ENCODE data around the gene ZNF723.
"Not testable (repeated sequence)": the region's sequence is repeated elsewhere in the genome, so short reads cannot be mapped to it uniquely, and the experiment has no call there.

The ZNF723 gene

DNA sequence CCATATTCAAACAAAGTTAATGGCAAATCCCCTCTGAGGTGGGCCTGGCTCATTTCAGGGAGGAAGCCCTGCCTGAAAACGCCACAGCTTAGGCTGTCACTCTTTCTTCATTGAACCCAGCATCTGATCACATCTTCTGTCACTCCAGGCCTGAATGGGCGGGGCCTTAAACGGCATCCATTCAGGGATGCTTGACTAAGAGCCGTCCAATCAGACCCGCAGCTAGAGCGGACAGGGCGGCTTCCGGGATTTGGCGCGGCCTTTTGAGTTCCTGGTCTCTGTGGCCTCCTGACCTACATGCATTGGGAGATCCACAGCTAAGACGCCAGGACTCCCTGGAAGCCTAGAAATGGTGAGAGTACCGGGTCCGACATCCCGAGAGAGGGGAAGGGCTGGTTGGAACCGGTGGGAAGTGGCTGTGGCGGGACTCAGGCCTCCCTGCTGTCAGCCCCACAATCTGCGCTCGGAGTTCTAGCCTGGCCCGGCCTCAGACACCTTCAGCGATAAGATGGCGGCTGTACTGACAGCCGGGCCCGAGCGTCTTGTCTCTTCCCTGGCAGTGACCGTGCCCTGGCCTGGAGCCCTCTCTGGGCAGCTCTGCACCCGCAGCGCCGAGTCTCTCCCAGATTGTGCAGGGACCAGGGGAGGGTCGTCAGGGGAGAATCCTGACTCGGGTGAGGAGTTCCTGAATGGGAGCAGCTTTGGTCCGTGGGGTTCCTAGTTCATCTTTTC is at the start of gene ZNF723:
Gene ZNF723 (plus strand): TSS at position 261 of the 732 bp plus-strand sequence. CDS start 89 bp downstream, at position 350.
- H3K27ac ChIP-seq (ENCODE audit: low read length): no peak within 1 kb of the TSS
- H3K4me1 ChIP-seq (ENCODE audit: control insufficient read depth in 1 of 2, insufficient read depth in 2 of 2, low read length in 2 of 2): no peaks in the 10 kb centered on the region
- peak within 1 kb of the TSS in 1 of 2 donors; percentile 28 for H3K4me3 ChIP-seq (ENCODE audit: low read depth in 1 of 2, low read length in 2 of 2)
- H3K9me3 ChIP-seq (ENCODE audit: control insufficient read depth in 1 of 2, low read length in 2 of 2): peaks cover 0 to 16% of the 10 kb centered on the region in 2 donors
- H3K36me3 ChIP-seq (ENCODE audit: control insufficient read depth in 1 of 2, insufficient read depth in 2 of 2, low read length in 2 of 2): no peaks in the 10 kb centered on the region
- no peaks in the 10 kb centered on the region for H3K27me3 ChIP-seq (ENCODE audit: low read depth, low read length)

- Histone ChIP-seq H3K36me3 (ENCODE audit: control insufficient read depth in 1 of 2, insufficient read depth in 2 of 2, low read length in 2 of 2) (no peaks in the 10 kb centered on the region), H3K27me3 (ENCODE audit: low read depth, low read length) (no peaks in the 10 kb centered on the region), H3K27ac (ENCODE audit: low read length) (no peak within 1 kb of the TSS), H3K9me3 (ENCODE audit: control insufficient read depth in 1 of 2, low read length in 2 of 2) (no peaks in the 10 kb centered on the region), H3K4me1 (ENCODE audit: control insufficient read depth in 1 of 2, insufficient read depth in 2 of 2, low read length in 2 of 2) (no peaks in the 10 kb centered on the region), H3K4me3 (ENCODE audit: low read depth in 1 of 2, low read length in 2 of 2) (peak within 1 kb of the TSS in 1 of 2 donors; percentile 71)
These were observed 48.3 kb upstream of the ZNF723 start, which contains the start of gene ZNF99 for GRCh38 chr19:22783651-22784410. Gene ZNF99 (minus strand): TSS chr19:22784151. CDS start chr19:22784016, 135 bp downstream.

DNA sequence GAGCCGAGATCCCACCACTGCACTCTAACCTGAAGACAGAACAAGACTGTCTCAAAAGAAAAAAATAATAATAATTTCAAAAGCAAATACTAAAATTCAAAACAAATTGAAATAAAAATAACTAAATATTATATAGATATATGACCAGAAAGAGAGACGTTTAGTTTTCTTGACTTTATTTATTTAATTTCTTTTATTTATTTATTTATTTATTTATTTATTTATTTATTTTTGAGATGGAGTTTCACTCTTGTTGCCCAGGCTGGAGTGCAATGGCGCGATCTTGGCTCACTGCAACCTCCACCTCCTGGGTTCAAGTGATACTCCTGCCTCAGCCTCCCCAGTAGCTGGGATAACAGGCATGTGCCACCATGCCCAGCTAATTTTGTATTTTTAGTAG is 39.2 kb upstream of the ZNF723 start:
- not testable (repeated sequence) for H3K9me3 ChIP-seq (ENCODE audit: control insufficient read depth in 1 of 2, low read length in 2 of 2)

GRCh38 chr19:22797040-22797439 is 35.1 kb upstream of the ZNF723 start:
- Histone ChIP-seq H3K27ac (ENCODE audit: low read length) (no peak overlapping the region), H3K27me3 (ENCODE audit: low read depth, low read length) (no peaks in the 10 kb centered on the region), H3K4me3 (ENCODE audit: low read depth in 1 of 2, low read length in 2 of 2) (no peak overlapping the region), H3K36me3 (ENCODE audit: control insufficient read depth in 1 of 2, insufficient read depth in 2 of 2, low read length in 2 of 2) (no peaks in the 10 kb centered on the region), H3K9me3 (ENCODE audit: control insufficient read depth in 1 of 2, low read length in 2 of 2) (peaks cover 0 to 8% of the 10 kb centered on the region in 2 donors), H3K4me1 (ENCODE audit: control insufficient read depth in 1 of 2, insufficient read depth in 2 of 2, low read length in 2 of 2) (no peaks in the 10 kb centered on the region)

More for the DNA sequence above, 39.2 kb upstream of the ZNF723 start:
- H3K27me3 ChIP-seq (ENCODE audit: low read depth, low read length); H3K36me3 ChIP-seq (ENCODE audit: control insufficient read depth in 1 of 2, insufficient read depth in 2 of 2, low read length in 2 of 2); H3K4me3 ChIP-seq (ENCODE audit: low read depth in 1 of 2, low read length in 2 of 2); H3K4me1 ChIP-seq (ENCODE audit: control insufficient read depth in 1 of 2, insufficient read depth in 2 of 2, low read length in 2 of 2); H3K27ac ChIP-seq (ENCODE audit: low read length): not testable (repeated sequence)

DNA sequence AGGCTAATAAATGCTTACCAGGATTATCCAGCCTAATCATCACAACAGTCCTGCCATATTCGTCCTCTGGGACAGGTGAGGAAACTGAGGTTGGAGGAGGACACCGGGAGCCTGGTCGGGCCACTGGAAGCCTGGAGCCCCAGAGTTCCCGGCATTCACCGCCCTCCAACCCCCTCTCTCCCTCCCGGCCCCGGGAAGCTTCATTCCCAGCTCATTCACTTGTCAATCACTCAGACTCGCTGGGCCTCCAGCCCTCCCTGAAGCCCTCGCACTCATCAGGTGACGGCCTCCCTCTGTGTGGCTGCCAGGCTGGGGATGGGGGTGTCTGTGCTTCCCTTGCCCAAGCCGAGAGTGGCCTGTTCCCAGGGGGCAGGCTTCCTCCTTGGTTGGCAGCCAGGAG is 25.7 kb upstream of the ZNF723 start:
- H3K36me3 ChIP-seq (ENCODE audit: control insufficient read depth in 1 of 2, insufficient read depth in 2 of 2, low read length in 2 of 2): no peaks in the 10 kb centered on the region
- H3K4me3 ChIP-seq (ENCODE audit: low read depth in 1 of 2, low read length in 2 of 2): no peak overlapping the region
- peaks cover 0 to 10% of the 10 kb centered on the region in 2 donors for H3K4me1 ChIP-seq (ENCODE audit: control insufficient read depth in 1 of 2, insufficient read depth in 2 of 2, low read length in 2 of 2)
- peaks cover 0 to 10% of the 10 kb centered on the region in 2 donors for H3K9me3 ChIP-seq (ENCODE audit: control insufficient read depth in 1 of 2, low read length in 2 of 2)
- H3K27ac ChIP-seq (ENCODE audit: low read length): no peak overlapping the region
- H3K27me3 ChIP-seq (ENCODE audit: low read depth, low read length): no peaks in the 10 kb centered on the region

DNA sequence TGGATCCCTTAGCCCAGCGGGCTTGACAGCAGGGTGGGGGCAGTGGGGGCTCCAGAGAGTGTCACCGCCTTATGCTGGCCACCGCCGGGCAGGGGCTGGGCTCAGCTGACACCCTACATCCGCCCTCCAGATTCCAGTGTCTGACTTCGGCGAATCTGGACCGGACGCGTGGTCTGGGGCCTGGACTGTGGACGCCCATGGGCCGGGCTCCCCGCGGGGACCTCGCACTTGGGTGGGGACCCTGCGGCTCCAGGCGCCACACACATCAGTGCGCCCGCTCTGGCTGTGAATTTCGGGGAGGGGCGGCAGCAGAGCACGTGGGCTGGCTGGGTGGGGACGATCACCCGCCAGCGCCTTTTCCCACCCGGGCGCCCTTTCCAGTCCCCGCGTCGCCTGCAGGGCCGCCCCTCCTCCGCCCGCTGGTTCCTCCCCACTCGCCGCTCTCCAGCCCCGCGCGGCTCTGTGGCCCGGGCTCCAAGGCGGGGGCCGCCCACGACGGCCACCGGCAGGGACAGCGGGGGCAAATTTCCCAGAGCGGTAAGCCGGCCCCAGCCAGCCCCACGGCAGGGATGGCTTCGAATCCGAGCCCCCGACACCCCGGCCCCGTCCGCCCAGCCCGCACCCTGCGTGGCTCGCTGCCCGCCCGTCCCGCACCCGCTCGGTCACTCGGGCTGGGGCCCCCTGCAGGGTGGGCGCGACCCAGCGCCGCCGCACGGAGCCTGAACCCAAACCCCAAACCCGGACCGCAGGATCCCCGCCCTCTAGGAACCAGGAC is 24.8 kb upstream of the ZNF723 start:
- H3K4me1 ChIP-seq (ENCODE audit: control insufficient read depth in 1 of 2, insufficient read depth in 2 of 2, low read length in 2 of 2): peaks cover 0 to 10% of the 10 kb centered on the region in 2 donors
- H3K36me3 ChIP-seq (ENCODE audit: control insufficient read depth in 1 of 2, insufficient read depth in 2 of 2, low read length in 2 of 2): no peaks in the 10 kb centered on the region
- peaks cover 0 to 7% of the 10 kb centered on the region in 2 donors for H3K9me3 ChIP-seq (ENCODE audit: control insufficient read depth in 1 of 2, low read length in 2 of 2)
- no peak overlapping the region for H3K27ac ChIP-seq (ENCODE audit: low read length)
- no peaks in the 10 kb centered on the region for H3K27me3 ChIP-seq (ENCODE audit: low read depth, low read length)
- H3K4me3 ChIP-seq (ENCODE audit: low read depth in 1 of 2, low read length in 2 of 2): peak overlapping the region in 1 of 2 donors; percentile 44

GRCh38 chr19:22814124-22814523 is 18.0 kb upstream of the ZNF723 start:
- Histone ChIP-seq H3K4me3 (ENCODE audit: low read depth in 1 of 2, low read length in 2 of 2) (no peak overlapping the region), H3K4me1 (ENCODE audit: control insufficient read depth in 1 of 2, insufficient read depth in 2 of 2, low read length in 2 of 2) (no peaks in the 10 kb centered on the region), H3K27me3 (ENCODE audit: low read depth, low read length) (no peaks in the 10 kb centered on the region), H3K36me3 (ENCODE audit: control insufficient read depth in 1 of 2, insufficient read depth in 2 of 2, low read length in 2 of 2) (no peaks in the 10 kb centered on the region), H3K9me3 (ENCODE audit: control insufficient read depth in 1 of 2, low read length in 2 of 2) (peaks cover 0 to 4% of the 10 kb centered on the region in 2 donors), H3K27ac (ENCODE audit: low read length) (no peak overlapping the region)

DNA sequence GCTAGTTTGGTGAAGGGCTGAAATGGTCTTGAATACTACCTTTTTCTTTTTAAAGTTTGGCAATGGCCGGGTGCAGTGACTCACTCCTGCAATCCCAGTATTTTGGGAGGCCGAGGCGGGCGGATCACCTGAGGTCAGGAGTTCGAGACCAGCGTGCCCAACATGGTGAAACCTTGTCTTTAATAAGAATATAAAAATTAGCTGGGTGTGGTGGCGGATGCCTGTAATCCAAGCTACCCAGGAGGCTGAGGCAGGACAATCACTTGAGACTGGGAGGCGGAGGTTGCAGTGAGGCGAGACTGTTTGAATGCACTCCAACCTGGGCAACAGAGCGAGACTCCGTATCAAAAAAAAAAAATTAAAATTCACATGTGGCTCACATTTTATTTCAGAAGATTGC is 880 bp upstream of the ZNF723 start:
- H3K4me1 ChIP-seq (ENCODE audit: control insufficient read depth in 1 of 2, insufficient read depth in 2 of 2, low read length in 2 of 2): no peaks in the 10 kb centered on the region
- no peaks in the 10 kb centered on the region for H3K36me3 ChIP-seq (ENCODE audit: control insufficient read depth in 1 of 2, insufficient read depth in 2 of 2, low read length in 2 of 2)
- H3K9me3 ChIP-seq (ENCODE audit: control insufficient read depth in 1 of 2, low read length in 2 of 2): peaks cover 0 to 16% of the 10 kb centered on the region in 2 donors
- no peak overlapping the region for H3K27ac ChIP-seq (ENCODE audit: low read length)
- H3K4me3 ChIP-seq (ENCODE audit: low read depth in 1 of 2, low read length in 2 of 2): no peak overlapping the region
- H3K27me3 ChIP-seq (ENCODE audit: low read depth, low read length): no peaks in the 10 kb centered on the region

DNA sequence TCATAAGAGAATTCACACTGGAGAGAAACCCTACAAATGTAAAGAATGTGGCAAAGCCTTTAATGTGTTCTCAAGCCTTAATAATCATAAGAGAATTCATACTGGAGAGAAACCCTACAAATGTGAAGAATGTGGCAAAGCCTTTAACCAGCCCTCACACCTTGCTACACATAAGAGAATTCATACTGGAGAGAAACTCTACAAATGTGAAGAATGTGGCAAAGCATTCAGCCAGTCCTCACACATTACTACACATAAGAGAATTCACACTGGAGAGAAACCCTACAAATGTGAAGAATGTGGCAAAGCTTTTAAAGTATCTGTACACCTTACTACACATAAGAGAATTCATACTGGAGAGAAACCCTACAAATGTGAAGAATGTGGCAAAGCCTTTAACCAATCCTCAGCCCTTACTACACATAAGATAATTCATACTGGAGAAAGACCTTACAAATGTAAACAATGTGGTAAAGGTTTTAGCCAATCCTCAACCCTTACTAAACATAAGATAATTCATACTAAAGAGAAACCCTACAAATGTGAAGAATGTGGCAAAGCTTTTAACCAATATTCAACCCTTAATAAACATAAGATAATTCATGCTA is 25.7 kb downstream of the ZNF723 start:
- peak overlapping the region in 1 of 2 donors; percentile 48 for H3K4me3 ChIP-seq (ENCODE audit: low read depth in 1 of 2, low read length in 2 of 2)

GRCh38 chr19:22882797-22883196 is 50.7 kb downstream of the ZNF723 start:
- no peak overlapping the region for H3K27ac ChIP-seq (ENCODE audit: low read length)
- H3K4me1 ChIP-seq (ENCODE audit: control insufficient read depth in 1 of 2, insufficient read depth in 2 of 2, low read length in 2 of 2): no peaks in the 10 kb centered on the region
- no peaks in the 10 kb centered on the region for H3K27me3 ChIP-seq (ENCODE audit: low read depth, low read length)
- no peak overlapping the region for H3K4me3 ChIP-seq (ENCODE audit: low read depth in 1 of 2, low read length in 2 of 2)
- H3K9me3 ChIP-seq (ENCODE audit: control insufficient read depth in 1 of 2, low read length in 2 of 2): peaks cover 0 to 4% of the 10 kb centered on the region in 2 donors
- no peaks in the 10 kb centered on the region for H3K36me3 ChIP-seq (ENCODE audit: control insufficient read depth in 1 of 2, insufficient read depth in 2 of 2, low read length in 2 of 2)

More for the DNA sequence above, 25.7 kb downstream of the ZNF723 start:
- H3K27me3 ChIP-seq (ENCODE audit: low read depth, low read length); H3K27ac ChIP-seq (ENCODE audit: low read length); H3K36me3 ChIP-seq (ENCODE audit: control insufficient read depth in 1 of 2, insufficient read depth in 2 of 2, low read length in 2 of 2); H3K4me1 ChIP-seq (ENCODE audit: control insufficient read depth in 1 of 2, insufficient read depth in 2 of 2, low read length in 2 of 2): not testable (repeated sequence)
- peaks cover 19 to 54% of the 10 kb centered on the region in 2 donors for H3K9me3 ChIP-seq (ENCODE audit: control insufficient read depth in 1 of 2, low read length in 2 of 2)

Measured in muscle layer of duodenum (tissue), 2 donors.